ENCODE results near the gene CDH26. TPM values are rescaled to one million over a fixed set of nuclear protein-coding genes. Genes with fewer than 3 reads are reported as not detected.

Gene CDH26
- total and polyA plus RNA-seq, 2 donors (not counting 1 experiment from before 2014, with no cell fraction given), result 1.8 to 2.3 TPM

DNA sequence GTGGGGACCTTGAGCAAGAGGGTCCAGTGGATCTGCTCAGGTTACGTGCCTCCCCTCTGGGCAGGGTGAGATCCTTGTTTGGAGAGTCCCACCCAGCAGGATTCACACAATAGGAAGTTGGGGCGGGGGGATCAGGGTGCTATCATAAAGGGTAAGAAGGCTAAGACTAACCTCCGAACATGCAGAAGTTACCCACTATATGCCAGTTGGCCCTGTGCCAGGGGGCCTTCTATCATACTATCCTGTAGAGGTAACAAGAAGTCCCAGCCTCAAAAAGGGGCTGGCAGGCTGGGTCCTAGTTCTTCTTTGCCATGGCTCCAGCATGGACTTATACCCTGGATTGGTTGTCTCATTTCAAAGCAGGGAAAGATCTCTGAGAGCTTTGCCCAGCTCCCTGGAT is 94.1 kb downstream of the CDH26 start:
- Histone ChIP-seq H4K20me1 (ENCODE audit: control insufficient read depth, insufficient read depth, low read length, poor library complexity, severe bottlenecking) (no peaks in the 10 kb centered on the region), H3K9ac (ENCODE audit: low read length) (no peak overlapping the region), H3K9me3 (ENCODE audit: control extremely low read depth in 1 of 3, control insufficient read depth in 2 of 3, insufficient read depth in 1 of 3, low read length in 2 of 3) (peaks cover 0 to 4% (median 0%) of the 10 kb centered on the region in 3 donors), H3K27ac (ENCODE audit: low read length in 2 of 2) (no peak overlapping the region), H3K36me3 (replicated peaks in 1 of 2; ENCODE audit: control extremely low read depth in 1 of 2, control insufficient read depth in 1 of 2, extremely low read depth in 1 of 2, insufficient read depth in 2 of 2, low read length in 1 of 2) (no peaks in the 10 kb centered on the region), H3K27me3 (replicated peaks in 1 of 4; ENCODE audit: control extremely low read depth in 1 of 4, control insufficient read depth in 3 of 4, insufficient read depth in 4 of 4, low read length in 3 of 4) (peaks cover 0 to 6% (median 0%) of the 10 kb centered on the region in 4 experiments), H3K4me1 (ENCODE audit: control insufficient read depth in 2 of 2, insufficient read depth in 2 of 2, low read length in 2 of 2) (peaks cover 8 to 21% of the 10 kb centered on the region in 2 donors), H3K79me2 (ENCODE audit: control insufficient read depth, insufficient read depth, low read length) (no peaks in the 10 kb centered on the region), H3K4me3 (ENCODE audit: control extremely low read depth in 1 of 5, extremely low read depth in 1 of 5, insufficient read depth in 1 of 5, low read depth in 2 of 5, low read length in 4 of 5) (no peak overlapping the region), H2AFZ (ENCODE audit: insufficient read depth, low read depth, low read length, poor library complexity, severe bottlenecking) (no peak overlapping the region), H3K4me2 (replicated peaks; ENCODE audit: low read depth, low read length, poor library complexity, severe bottlenecking) (no peak overlapping the region)
- ChIA-PET POLR2A (no interaction called here), CTCF (no interaction called here)
- intact Hi-C loops (cut with micrococcal nuclease), result no loop called here
- Mint-ChIP-seq H3K4me1 (peaks cover 17% of the 10 kb centered on the region), H3K27ac (no peak overlapping the region), H3K9me3 (ENCODE audit: insufficient read depth) (peaks cover 3% of the 10 kb centered on the region), H3K4me3 (no peak overlapping the region), H3K27me3 (peaks cover 21% of the 10 kb centered on the region)
- DNase-seq, result no peak
- ATAC-seq (ENCODE audit: low read depth), result no peak
- 80% methylated on average over 2 of the region's 3 CpGs for WGBS (ENCODE audit: insufficient coverage)
- TF ChIP-seq EZH2 (IDR thresholded peaks at IDR 0.05; ENCODE audit: borderline replicate concordance, insufficient read depth, low read depth, low read length, poor library complexity, severe bottlenecking) (no peak), CTCF (IDR thresholded peaks at IDR 0.05) (no peak)

DNA sequence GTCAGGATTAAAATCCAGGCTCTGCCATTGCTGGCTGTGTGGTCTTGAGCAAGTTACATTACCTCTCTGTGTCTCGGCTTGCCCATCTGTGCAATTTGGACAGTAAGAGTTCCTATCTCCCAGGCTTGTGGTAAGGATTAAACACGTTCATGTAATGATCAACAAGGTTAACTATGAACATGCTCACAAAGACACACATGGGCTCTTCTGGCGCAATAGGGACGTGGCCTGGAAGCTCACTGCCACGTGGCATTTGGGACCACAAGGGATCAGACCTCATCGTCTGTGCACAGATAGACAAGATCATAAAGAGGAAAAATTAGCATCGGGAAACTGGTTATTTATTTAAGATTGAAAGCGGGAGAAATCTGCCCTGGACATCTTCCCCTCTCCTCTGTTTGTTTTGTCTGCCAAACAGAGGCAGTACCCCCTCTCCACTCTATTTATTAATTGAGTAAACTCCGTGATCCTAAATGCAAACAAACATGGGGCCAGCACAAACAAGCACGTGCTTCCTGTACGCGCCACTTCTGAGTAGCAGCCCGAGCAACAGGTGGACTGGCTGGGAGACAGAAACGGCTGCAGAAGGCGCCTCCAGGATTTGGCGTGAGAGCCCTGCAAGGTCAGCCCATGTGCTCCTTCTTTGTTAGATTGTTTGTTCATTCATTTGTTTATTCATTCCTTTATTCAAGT is 95.0 kb downstream of the CDH26 start:
- Mint-ChIP-seq H3K4me3 (no peak overlapping the region), H3K9me3 (ENCODE audit: insufficient read depth) (peaks cover 3% of the 10 kb centered on the region), H3K27me3 (peaks cover 21% of the 10 kb centered on the region), H3K4me1 (peaks cover 26% of the 10 kb centered on the region), H3K27ac (no peak overlapping the region)
- no peak overlapping the region for H3K4me2 ChIP-seq (replicated peaks; ENCODE audit: low read depth, low read length, poor library complexity, severe bottlenecking)
- 92% methylated on average over 13 of the region's 16 CpGs for WGBS (ENCODE audit: insufficient coverage)
- intact Hi-C loops (cut with micrococcal nuclease), result no loop called here
- peaks cover 0 to 4% (median 0%) of the 10 kb centered on the region in 3 donors for H3K9me3 ChIP-seq (ENCODE audit: control extremely low read depth in 1 of 3, control insufficient read depth in 2 of 3, insufficient read depth in 1 of 3, low read length in 2 of 3)
- POLR2A ChIA-PET, result no interaction called here
- no peak overlapping the region for H2AFZ ChIP-seq (ENCODE audit: insufficient read depth, low read depth, low read length, poor library complexity, severe bottlenecking)
- H3K4me1 ChIP-seq (ENCODE audit: control insufficient read depth in 2 of 2, insufficient read depth in 2 of 2, low read length in 2 of 2), result peaks cover 18 to 30% of the 10 kb centered on the region in 2 donors
- H3K4me3 ChIP-seq (ENCODE audit: control extremely low read depth in 1 of 5, extremely low read depth in 1 of 5, insufficient read depth in 1 of 5, low read depth in 2 of 5, low read length in 4 of 5), result no peak overlapping the region
- H3K79me2 ChIP-seq (ENCODE audit: control insufficient read depth, insufficient read depth, low read length), result no peaks in the 10 kb centered on the region
- CTCF ChIA-PET, result no interaction called here
- no peak overlapping the region for H3K27ac ChIP-seq (ENCODE audit: low read length in 2 of 2)
- H4K20me1 ChIP-seq (ENCODE audit: control insufficient read depth, insufficient read depth, low read length, poor library complexity, severe bottlenecking), result no peaks in the 10 kb centered on the region
- peaks cover 0 to 6% (median 0%) of the 10 kb centered on the region in 4 experiments for H3K27me3 ChIP-seq (replicated peaks in 1 of 4; ENCODE audit: control extremely low read depth in 1 of 4, control insufficient read depth in 3 of 4, insufficient read depth in 4 of 4, low read length in 3 of 4)
- DNase-seq (no peak), ATAC-seq (ENCODE audit: low read depth) (no peak)
- no peak overlapping the region for H3K9ac ChIP-seq (ENCODE audit: low read length)
- TF ChIP-seq EZH2 (IDR thresholded peaks at IDR 0.05; ENCODE audit: borderline replicate concordance, insufficient read depth, low read depth, low read length, poor library complexity, severe bottlenecking), result no peak
- TF ChIP-seq CTCF (IDR thresholded peaks at IDR 0.05), result no peak
- H3K36me3 ChIP-seq (replicated peaks in 1 of 2; ENCODE audit: control extremely low read depth in 1 of 2, control insufficient read depth in 1 of 2, extremely low read depth in 1 of 2, insufficient read depth in 2 of 2, low read length in 1 of 2), result no peaks in the 10 kb centered on the region

Measured in B cell (primary cell).